Muscle layer of colon (tissue), 2 donors: ENCODE measurements around the gene MYOCD.

ENCODE experiments used
- H3K27ac ChIP-seq: one replicate; pipeline ENCODE4 v1.7.0; 2013; ENCODE audit warnings: low read depth, mild to moderate bottlenecking, low read length, moderate library complexity
- H3K27me3 ChIP-seq, 2 donors: one replicate each; pipeline ENCODE4 v1.7.0; 2013; ENCODE audit warnings: low read length in 2 of 2, mild to moderate bottlenecking in 2 of 2; ENCODE audit not compliant: insufficient read depth in 2 of 2, control insufficient read depth in 1 of 2
- H3K36me3 ChIP-seq: one replicate; pipeline ENCODE4 v1.7.0; 2013; ENCODE audit warnings: mild to moderate bottlenecking, low read length; ENCODE audit not compliant: insufficient read depth
- H3K4me1 ChIP-seq: one replicate; pipeline ENCODE4 v1.7.0; 2013; ENCODE audit warnings: mild to moderate bottlenecking, low read length; ENCODE audit not compliant: insufficient read depth
- H3K4me3 ChIP-seq, 2 donors: one replicate each; pipeline ENCODE4 v1.7.0; 2013; ENCODE audit warnings: low read length in 2 of 2, low read depth in 1 of 2, mild to moderate bottlenecking in 1 of 2, moderate library complexity in 1 of 2
- H3K9ac ChIP-seq: one replicate; pipeline ENCODE4 v1.7.0; 2013; ENCODE audit warnings: low read length
- H3K9me3 ChIP-seq: one replicate; pipeline ENCODE4 v1.7.0; 2013; ENCODE audit warnings: mild to moderate bottlenecking, low read length
- donor health status: abdominal sarcoma.
- donor health status: Adenocarcinoma of cecum.

The MYOCD gene

GRCh38 chr17:12719948-12720347 lies 54.3 kb downstream of the MYOCD start:
- Histone ChIP-seq H3K27me3 (no peaks in the 10 kb centered on the region), H3K27ac (no peak overlapping the region), H3K4me3 (no peak overlapping the region), H3K4me1 (no peaks in the 10 kb centered on the region), H3K9me3 (no peaks in the 10 kb centered on the region), H3K36me3 (peaks cover 26% of the 10 kb centered on the region), H3K9ac (no peak overlapping the region)

GRCh38 chr17:12721581-12721980 lies 55.9 kb downstream of the MYOCD start:
- peaks cover 26% of the 10 kb centered on the region for H3K36me3 ChIP-seq
- peaks cover 1% of the 10 kb centered on the region for H3K4me1 ChIP-seq
- no peak overlapping the region for H3K4me3 ChIP-seq
- H3K9ac ChIP-seq = no peak overlapping the region
- H3K27me3 ChIP-seq = no peaks in the 10 kb centered on the region
- H3K9me3 ChIP-seq = no peaks in the 10 kb centered on the region
- no peak overlapping the region for H3K27ac ChIP-seq

DNA sequence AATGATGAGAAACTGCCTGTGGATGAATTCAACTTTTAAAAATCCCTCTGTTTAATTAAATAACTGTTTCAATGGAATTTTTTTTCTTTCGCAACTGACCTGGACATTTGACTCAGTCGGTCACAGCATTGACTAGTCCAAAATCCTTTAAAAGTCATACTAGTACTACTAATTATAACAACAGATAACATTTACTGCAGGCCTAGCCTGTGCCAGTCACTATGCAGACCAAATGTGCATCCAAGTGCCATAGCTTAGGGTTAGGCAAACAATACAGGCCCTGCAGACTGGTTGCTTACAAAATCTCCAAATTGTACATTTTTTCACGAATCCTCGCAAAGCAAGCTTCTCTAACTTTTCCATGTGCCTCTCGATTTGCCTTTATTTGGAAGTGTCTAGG lies 56.6 kb downstream of the MYOCD start:
- H3K4me1 ChIP-seq = peaks cover 8% of the 10 kb centered on the region
- H3K36me3 ChIP-seq = peaks cover 22% of the 10 kb centered on the region
- H3K27ac ChIP-seq = no peak overlapping the region
- H3K27me3 ChIP-seq = no peaks in the 10 kb centered on the region
- no peaks in the 10 kb centered on the region for H3K9me3 ChIP-seq
- no peak overlapping the region for H3K4me3 ChIP-seq
- H3K9ac ChIP-seq = no peak overlapping the region

DNA sequence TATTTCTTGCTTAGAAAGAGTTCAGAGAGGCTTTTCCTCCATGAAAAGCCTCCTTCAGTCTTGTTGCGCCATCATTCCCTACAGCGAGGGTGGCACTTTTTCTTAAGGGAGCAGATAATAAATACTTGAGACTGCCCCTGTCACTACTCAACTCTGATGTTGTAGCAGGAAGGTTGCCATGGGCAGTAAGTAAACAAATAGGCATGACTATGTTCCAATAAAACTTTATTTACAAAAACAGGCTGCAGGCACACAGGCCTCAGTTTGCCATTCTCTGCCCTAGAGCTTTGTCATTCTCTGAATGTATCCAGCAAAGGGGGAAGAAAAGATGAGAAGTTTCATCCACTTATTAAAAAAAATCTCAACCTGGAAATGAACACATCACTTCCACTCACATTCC lies 60.4 kb downstream of the MYOCD start:
- Histone ChIP-seq H3K36me3 (peaks cover 8% of the 10 kb centered on the region), H3K9ac (no peak overlapping the region), H3K4me3 (no peak overlapping the region), H3K27ac (no peak overlapping the region), H3K27me3 (no peaks in the 10 kb centered on the region), H3K9me3 (no peaks in the 10 kb centered on the region), H3K4me1 (peaks cover 27% of the 10 kb centered on the region)

GRCh38 chr17:12727076-12727760 lies 61.5 kb downstream of the MYOCD start:
- Histone ChIP-seq H3K9me3 (no peaks in the 10 kb centered on the region), H3K4me3 (no peak overlapping the region), H3K27ac (peak overlapping the region; percentile 59), H3K36me3 (peaks cover 14% of the 10 kb centered on the region), H3K9ac (no peak overlapping the region), H3K27me3 (no peaks in the 10 kb centered on the region), H3K4me1 (peaks cover 30% of the 10 kb centered on the region)

- Histone ChIP-seq H3K9ac (no peak overlapping the region), H3K4me1 (peaks cover 30% of the 10 kb centered on the region), H3K27ac (peak overlapping the region; percentile 59), H3K9me3 (no peaks in the 10 kb centered on the region), H3K4me3 (no peak overlapping the region), H3K27me3 (no peaks in the 10 kb centered on the region), H3K36me3 (peaks cover 15% of the 10 kb centered on the region)
Observed at GRCh38 chr17:12727881-12728280, 62.2 kb downstream of the MYOCD start.

DNA sequence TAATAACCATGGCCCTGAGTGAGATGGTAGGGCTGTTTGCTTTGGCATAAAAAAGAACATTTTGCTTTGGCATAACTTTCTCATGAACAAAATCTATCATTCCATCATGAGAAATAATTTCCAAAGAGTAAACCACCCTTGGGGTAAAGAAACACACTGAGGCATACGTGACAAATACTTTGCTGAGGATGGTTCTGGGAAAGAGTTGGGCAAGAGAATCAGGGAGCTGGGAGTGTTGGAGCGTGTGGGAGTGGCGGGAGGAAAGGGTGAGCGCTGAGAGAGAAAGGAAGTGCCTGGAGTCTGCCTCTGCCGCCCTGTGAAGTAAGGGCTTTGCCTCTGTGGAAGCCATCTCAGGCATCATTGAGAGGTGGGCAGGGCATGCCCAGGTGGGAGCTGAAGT lies 63.4 kb downstream of the MYOCD start:
- no peaks in the 10 kb centered on the region for H3K27me3 ChIP-seq
- H3K4me1 ChIP-seq = peaks cover 30% of the 10 kb centered on the region
- no peak overlapping the region for H3K9ac ChIP-seq
- H3K9me3 ChIP-seq = no peaks in the 10 kb centered on the region
- no peak overlapping the region for H3K27ac ChIP-seq
- peaks cover 15% of the 10 kb centered on the region for H3K36me3 ChIP-seq
- H3K4me3 ChIP-seq = no peak overlapping the region

DNA sequence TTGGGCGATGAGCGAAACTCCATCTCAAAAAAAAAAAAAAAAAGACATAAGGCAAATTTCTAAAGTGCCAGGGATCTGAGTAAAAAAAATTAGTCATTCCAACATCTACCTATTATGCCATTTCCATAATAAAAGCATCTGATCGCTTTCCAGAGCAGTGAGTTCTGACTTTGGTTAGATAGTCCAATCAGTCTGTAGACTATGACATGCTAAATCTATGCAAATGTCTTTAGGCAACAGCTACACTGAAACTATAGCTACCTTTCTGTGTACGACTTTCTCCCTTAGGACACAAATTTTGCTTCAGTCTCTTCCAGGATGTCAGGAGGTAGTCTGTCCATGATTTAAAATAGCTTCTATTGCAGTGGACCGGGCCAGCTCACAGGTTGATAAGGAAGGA lies 64.7 kb downstream of the MYOCD start:
- Histone ChIP-seq H3K36me3 (peaks cover 16% of the 10 kb centered on the region), H3K4me3 (no peak overlapping the region), H3K4me1 (peaks cover 30% of the 10 kb centered on the region), H3K27me3 (no peaks in the 10 kb centered on the region), H3K27ac (peak overlapping the region; percentile 7), H3K9ac (no peak overlapping the region), H3K9me3 (no peaks in the 10 kb centered on the region)

DNA sequence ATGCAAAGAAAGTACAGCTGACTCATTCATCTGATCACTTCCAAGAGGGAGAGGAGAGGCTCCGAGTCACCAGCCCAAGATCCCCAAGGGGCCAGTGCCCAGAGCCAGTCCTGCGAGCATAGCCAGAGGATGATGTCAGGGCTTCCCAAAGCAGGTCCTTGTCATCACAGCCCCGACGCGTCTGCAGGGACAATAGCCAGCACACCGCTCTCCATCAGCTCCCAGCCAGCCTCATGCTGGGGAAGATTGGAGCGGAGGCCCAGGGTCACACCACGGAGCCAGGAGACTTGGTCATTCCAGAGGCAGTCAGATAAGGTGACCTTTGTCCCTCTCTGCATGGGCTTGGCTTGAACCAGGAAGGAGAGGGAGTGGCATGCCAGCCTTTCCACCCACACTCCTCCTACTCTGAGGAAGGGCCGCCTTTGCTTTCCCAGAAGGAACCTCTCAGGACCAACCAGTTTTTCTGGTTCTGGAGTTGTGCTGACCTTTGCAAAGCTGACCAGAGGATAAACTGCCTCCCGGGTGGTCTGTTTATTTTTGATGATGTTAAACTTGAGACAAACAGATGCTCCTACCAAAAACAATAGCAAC lies 65.3 kb downstream of the MYOCD start:
- no peak overlapping the region for H3K9ac ChIP-seq
- H3K9me3 ChIP-seq = no peaks in the 10 kb centered on the region
- peaks cover 30% of the 10 kb centered on the region for H3K4me1 ChIP-seq
- no peaks in the 10 kb centered on the region for H3K27me3 ChIP-seq
- H3K4me3 ChIP-seq = no peak overlapping the region
- H3K36me3 ChIP-seq = peaks cover 22% of the 10 kb centered on the region
- peak overlapping the region; percentile 7 for H3K27ac ChIP-seq

GRCh38 chr17:12731839-12732238 lies 66.1 kb downstream of the MYOCD start:
- H3K27me3 ChIP-seq = no peaks in the 10 kb centered on the region
- H3K27ac ChIP-seq = no peak overlapping the region
- peaks cover 26% of the 10 kb centered on the region for H3K4me1 ChIP-seq

DNA sequence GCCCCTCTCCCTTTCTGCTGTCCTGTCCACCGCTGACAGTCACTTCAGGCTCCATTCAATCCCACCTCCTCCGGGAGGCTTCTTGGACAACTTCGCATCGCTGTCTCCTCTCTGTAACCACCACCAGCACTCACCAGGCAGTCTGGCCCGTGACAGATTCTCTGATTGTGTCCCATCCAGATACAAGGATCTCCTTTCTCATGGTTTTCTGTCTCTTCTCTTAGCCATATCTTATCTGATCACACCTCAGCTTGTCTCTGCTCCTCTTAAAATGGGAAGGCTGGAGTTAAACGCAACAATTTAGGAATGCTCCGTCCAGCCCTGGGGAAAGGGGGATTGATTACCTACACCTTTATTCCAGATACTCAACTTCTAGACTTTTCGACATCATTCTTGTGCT lies 66.7 kb downstream of the MYOCD start:
- H3K36me3 ChIP-seq = peaks cover 33% of the 10 kb centered on the region
- H3K9me3 ChIP-seq = no peaks in the 10 kb centered on the region
- no peak overlapping the region for H3K9ac ChIP-seq
- no peak overlapping the region for H3K4me3 ChIP-seq
- no peaks in the 10 kb centered on the region for H3K27me3 ChIP-seq
- peaks cover 21% of the 10 kb centered on the region for H3K4me1 ChIP-seq
- no peak overlapping the region for H3K27ac ChIP-seq

More at GRCh38 chr17:12731839-12732238, 66.1 kb downstream of the MYOCD start:
- Histone ChIP-seq H3K4me3 (no peak overlapping the region), H3K36me3 (peaks cover 30% of the 10 kb centered on the region), H3K9me3 (no peaks in the 10 kb centered on the region), H3K9ac (no peak overlapping the region)

DNA sequence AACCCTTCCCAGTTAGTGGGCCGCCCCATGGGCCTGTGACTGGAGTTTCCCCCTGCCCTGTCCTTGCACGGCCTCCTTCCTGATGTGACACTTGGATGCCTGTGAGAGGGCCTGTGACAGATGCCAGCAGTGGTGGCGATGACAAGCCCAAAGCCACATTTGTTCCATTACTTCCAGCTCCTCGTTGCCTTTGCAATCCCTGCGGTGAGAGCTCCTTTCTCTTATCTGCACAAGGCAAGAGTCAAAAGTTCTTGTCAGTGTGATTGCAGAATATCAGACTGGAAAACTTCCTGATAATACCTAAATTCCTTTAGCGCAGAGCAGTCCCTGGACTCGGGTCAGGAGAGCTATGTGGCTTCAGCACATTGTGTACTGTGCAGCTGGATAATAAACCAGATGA lies 69.2 kb downstream of the MYOCD start:
- Histone ChIP-seq H3K27ac (no peak overlapping the region), H3K4me1 (peaks cover 13% of the 10 kb centered on the region), H3K9me3 (no peaks in the 10 kb centered on the region), H3K27me3 (no peaks in the 10 kb centered on the region), H3K9ac (no peak overlapping the region), H3K36me3 (peaks cover 42% of the 10 kb centered on the region), H3K4me3 (no peak overlapping the region)
